Measurements from ENCODE around the gene ILKAP.
"Not testable (repeated sequence)": the region's sequence is repeated elsewhere in the genome, so short reads cannot be mapped to it uniquely, and the experiment has no call there.

The ILKAP gene

GRCh38 chr2:238173692-238174091, 29.8 kb downstream of the ILKAP start:
- H3K4me3 ChIP-seq (ENCODE audit: low read depth, low read length) = no peak overlapping the region
- TF ChIP-seq CTCF (IDR thresholded peaks at IDR 0.05; ENCODE audit: low read depth, low read length) = no peak

- no peak for TF ChIP-seq CTCF (IDR thresholded peaks at IDR 0.05; ENCODE audit: low read depth, low read length)
- H3K4me3 ChIP-seq (ENCODE audit: low read depth, low read length) = no peak overlapping the region
Observed at GRCh38 chr2:238172439-238172838, 31.1 kb downstream of the ILKAP start.

GRCh38 chr2:238171575-238172187, 31.8 kb downstream of the ILKAP start:
- TF ChIP-seq CTCF (IDR thresholded peaks at IDR 0.05; ENCODE audit: low read depth, low read length) = no peak
- no peak overlapping the region for H3K4me3 ChIP-seq (ENCODE audit: low read depth, low read length)

- not testable (repeated sequence) for H3K4me3 ChIP-seq (ENCODE audit: low read depth, low read length)
Observed at GRCh38 chr2:238171072-238171431, 32.4 kb downstream of the ILKAP start.

- H3K4me3 ChIP-seq (ENCODE audit: low read depth, low read length) = no peak overlapping the region
- no peak for TF ChIP-seq CTCF (IDR thresholded peaks at IDR 0.05; ENCODE audit: low read depth, low read length)
Observed at GRCh38 chr2:238170386-238171071, 33.0 kb downstream of the ILKAP start.

GRCh38 chr2:238169708-238170251, 33.7 kb downstream of the ILKAP start:
- no peak for TF ChIP-seq CTCF (IDR thresholded peaks at IDR 0.05; ENCODE audit: low read depth, low read length)

GRCh38 chr2:238169048-238169707, 34.3 kb downstream of the ILKAP start:
- TF ChIP-seq CTCF (IDR thresholded peaks at IDR 0.05; ENCODE audit: low read depth, low read length) = no peak
- H3K4me3 ChIP-seq (ENCODE audit: low read depth, low read length) = peak overlapping the region; percentile 28

More at GRCh38 chr2:238169708-238170251, 33.7 kb downstream of the ILKAP start:
- peak overlapping the region; percentile 28 for H3K4me3 ChIP-seq (ENCODE audit: low read depth, low read length)

All from WI38 (cell line).